ENCODE data around the gene PLA2G4B.

The PLA2G4B gene

GRCh38 chr15:41838400-41838897 lies at the start of gene PLA2G4B:
TSS of gene PLA2G4B (plus strand) at chr15:41838847. CDS start at chr15:41838914, 67 bp downstream.
- no peak for DNase-seq (ENCODE audit: low read depth)

- DNase-seq (ENCODE audit: low read depth): no peak
Observed at GRCh38 chr15:41789236-41789635, 49.4 kb upstream of the PLA2G4B start.

GRCh38 chr15:41789662-41790061 lies 49.0 kb upstream of the PLA2G4B start:
- no peak for DNase-seq (ENCODE audit: low read depth)

- no peak for DNase-seq (ENCODE audit: low read depth)
Observed at GRCh38 chr15:41790169-41790568, 48.5 kb upstream of the PLA2G4B start.

GRCh38 chr15:41790756-41791546 lies 47.7 kb upstream of the PLA2G4B start:
- DNase-seq (ENCODE audit: low read depth): no peak

- no peak for DNase-seq (ENCODE audit: low read depth)
Observed at GRCh38 chr15:41791547-41791937, 47.1 kb upstream of the PLA2G4B start.

GRCh38 chr15:41792000-41792637 lies 46.5 kb upstream of the PLA2G4B start:
- no peak for DNase-seq (ENCODE audit: low read depth)

GRCh38 chr15:41794081-41794480 lies 44.6 kb upstream of the PLA2G4B start:
- DNase-seq (ENCODE audit: low read depth): no peak

GRCh38 chr15:41795996-41796856 lies 42.4 kb upstream of the PLA2G4B start:
- DNase-seq (ENCODE audit: low read depth): no peak

GRCh38 chr15:41797201-41797944 lies 41.3 kb upstream of the PLA2G4B start:
- DNase-seq (ENCODE audit: low read depth): no peak

- DNase-seq (ENCODE audit: low read depth): no peak
Observed at GRCh38 chr15:41798607-41799487, 39.8 kb upstream of the PLA2G4B start.

GRCh38 chr15:41799488-41799805 lies 39.2 kb upstream of the PLA2G4B start:
- no peak for DNase-seq (ENCODE audit: low read depth)

- DNase-seq (ENCODE audit: low read depth): no peak
Observed at GRCh38 chr15:41801185-41801584, 37.5 kb upstream of the PLA2G4B start.

GRCh38 chr15:41801850-41802455 lies 36.7 kb upstream of the PLA2G4B start:
- DNase-seq (ENCODE audit: low read depth): no peak

GRCh38 chr15:41804361-41804760 lies 34.3 kb upstream of the PLA2G4B start:
- DNase-seq (ENCODE audit: low read depth): no peak

GRCh38 chr15:41804916-41805666 lies 33.6 kb upstream of the PLA2G4B start:
- DNase-seq (ENCODE audit: low read depth): no peak

- DNase-seq (ENCODE audit: low read depth): no peak
Observed at GRCh38 chr15:41805711-41806110, 32.9 kb upstream of the PLA2G4B start.

- no peak for DNase-seq (ENCODE audit: low read depth)
Observed at GRCh38 chr15:41806291-41807181, 32.1 kb upstream of the PLA2G4B start.

- DNase-seq (ENCODE audit: low read depth): no peak
Observed at GRCh38 chr15:41809121-41809520, 29.5 kb upstream of the PLA2G4B start.
